HG03159 (cell line): ENCODE measurements around the gene CBR4.

ENCODE experiments used
- ATAC-seq: cut with Tn5 transposase; IDR thresholded peaks from one replicate; pipeline ENCODE4 v1.9.1; 2021; ENCODE audit warnings: mild to moderate bottlenecking, moderate library complexity; ENCODE audit not compliant: unreplicated experiment

The CBR4 gene

DNA sequence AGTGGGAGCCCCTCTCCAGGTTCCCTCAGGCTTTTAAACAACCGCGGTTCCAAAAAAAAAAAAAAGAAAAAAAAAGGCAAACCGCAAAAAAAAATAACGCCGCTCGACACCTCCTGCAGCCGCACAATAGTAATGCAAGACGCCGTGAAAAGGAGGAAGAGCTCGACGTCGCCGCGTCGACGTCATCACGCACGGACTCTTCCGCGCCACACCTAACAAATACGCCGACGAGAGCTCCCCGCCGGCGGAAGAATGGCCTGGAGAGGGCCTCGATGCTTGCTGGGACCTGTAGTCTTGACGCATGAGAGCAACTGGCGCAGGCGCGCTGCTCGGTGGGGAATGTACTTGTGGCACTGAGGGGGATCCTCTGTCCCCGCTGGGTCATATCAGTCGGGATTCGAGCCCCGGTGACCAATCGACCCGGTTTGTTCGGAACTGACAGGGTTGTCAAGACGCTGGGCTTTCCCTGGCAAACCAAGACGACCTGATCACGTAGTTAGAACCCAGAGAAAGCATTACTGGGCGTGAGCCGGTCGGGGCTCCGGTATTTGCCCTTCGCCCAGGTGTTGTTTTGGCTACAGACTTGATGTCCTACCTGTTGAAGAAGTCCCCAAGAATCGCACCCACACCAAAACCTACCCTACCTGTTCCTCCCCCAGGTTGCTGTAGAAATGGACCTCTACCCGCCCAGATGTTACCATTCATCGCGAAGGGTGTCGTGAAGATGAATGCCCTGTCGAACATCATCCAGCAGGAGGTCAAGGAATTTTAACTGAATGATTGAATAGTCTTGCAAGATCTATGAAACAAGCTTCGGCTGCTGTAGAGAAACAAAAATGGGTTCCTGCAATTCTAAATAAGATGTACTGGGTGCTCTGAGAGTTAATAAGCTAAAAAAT lies at the start of gene CBR4:
Gene CBR4 (minus strand): TSS at position 131 of the 899 bp plus-strand sequence. CDS start 166 bp downstream, outside the sequence.
- peak; percentile 97 for ATAC-seq

DNA sequence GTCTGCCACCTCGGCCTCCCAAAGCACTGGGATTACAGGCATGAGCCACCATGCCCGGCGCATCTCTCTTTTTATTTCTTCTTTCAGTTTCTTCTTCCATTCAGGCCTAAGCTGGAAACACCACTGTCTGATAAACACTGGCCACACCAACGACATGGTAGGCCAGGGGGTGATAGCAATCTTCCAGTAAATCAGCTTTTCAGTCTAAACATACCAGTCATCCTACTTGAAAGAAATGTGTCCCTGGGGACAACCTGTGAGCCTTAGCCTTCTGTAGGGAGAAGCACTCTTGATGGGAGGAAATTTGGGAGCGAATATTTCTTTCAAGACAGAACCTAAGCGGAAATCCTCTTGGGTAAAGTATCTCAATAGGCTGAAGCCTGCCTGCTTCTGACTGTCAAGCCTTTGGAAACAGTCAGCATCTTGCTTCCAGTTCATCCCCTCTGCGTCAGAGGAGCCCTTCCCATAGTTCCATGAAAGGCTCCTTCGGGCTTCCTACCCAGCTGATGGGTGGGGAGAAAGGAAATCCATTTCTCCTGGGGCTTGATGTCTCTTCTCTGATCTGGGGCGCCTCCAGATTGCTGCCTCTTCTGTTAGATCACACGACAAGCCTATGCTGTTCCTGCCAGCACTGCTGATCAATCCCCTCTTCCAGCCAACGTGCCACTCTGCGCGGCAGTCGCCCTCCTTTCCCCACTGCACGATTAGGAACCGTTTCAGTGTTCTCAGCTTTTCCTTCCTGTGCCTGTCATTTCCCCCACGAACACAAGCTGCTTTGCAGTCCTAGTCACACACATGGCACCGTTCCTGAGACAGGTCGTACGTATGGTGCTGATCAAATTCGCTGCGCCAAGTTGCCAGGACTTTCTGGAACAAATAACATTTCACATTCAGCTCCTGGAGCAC lies 49.5 kb upstream of the CBR4 start:
- ATAC-seq: no peak

- no peak for ATAC-seq
These were observed 48.3 kb upstream of the CBR4 start for GRCh38 chr4:169058312-169058711.

- peak; percentile 61 for ATAC-seq
These were observed 44.8 kb upstream of the CBR4 start for GRCh38 chr4:169054879-169055278.

DNA sequence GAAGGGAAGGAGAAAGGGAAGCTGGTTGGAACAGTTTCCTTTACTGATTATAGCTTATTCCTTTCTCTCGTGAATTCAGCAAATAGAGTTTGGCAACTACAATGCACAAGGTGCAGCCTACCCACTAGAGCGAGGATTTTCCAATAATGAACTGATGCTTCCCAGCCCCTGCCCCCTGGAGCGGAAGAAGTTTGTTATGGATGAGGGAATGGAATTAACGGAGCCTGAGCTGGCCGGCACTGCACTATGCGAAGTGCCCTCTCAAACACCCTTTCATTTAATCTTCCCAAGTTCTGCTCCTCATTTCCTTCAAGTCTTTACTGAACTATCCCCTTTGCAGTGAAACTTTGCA lies 42.5 kb upstream of the CBR4 start:
- ATAC-seq: no peak

GRCh38 chr4:169051761-169052593 lies 41.9 kb upstream of the CBR4 start:
- no peak for ATAC-seq

DNA sequence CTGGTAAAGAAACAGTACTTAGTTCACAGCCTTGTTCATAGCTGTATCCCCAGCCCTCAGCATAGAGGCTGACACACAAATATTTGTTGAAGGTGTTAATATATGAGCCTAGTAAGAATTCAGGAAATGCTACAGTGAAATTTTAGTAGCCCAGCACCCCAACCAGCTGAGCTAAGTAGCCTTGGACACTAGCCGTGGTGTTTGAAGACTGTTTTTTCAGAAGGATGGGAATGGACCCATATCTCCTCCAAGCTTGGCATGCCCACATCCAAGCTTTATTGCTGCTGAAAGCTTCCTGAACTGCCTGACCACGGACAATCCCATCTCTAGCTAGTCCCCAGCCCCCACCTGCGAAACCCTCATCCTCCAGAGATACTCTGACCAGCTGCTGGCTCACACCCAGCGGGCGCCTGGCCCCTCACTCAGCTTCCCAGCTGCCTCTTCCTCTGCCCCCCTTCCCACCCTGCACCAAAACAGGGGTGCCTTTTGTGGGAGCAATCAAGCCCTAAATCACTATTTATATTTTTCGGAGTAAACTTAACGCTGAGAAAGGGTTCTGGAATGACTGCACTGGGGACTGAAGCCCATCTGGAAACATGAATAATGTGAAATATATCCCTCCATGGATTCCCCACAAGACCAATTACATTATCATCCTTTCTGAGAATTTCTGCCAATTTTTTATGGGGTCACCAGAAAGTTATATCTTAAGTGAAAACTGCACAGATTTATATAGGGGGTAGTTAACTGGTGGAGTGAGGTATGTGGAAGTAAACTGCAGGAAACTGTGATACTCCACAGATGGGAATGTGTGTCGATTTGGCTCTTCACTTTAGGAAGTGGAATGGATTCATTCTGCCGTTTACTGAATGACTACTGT lies 41.1 kb upstream of the CBR4 start:
- ATAC-seq: no peak

- no peak for ATAC-seq
These were observed 40.2 kb upstream of the CBR4 start for GRCh38 chr4:169050284-169050683.

GRCh38 chr4:169048868-169049414 lies 38.9 kb upstream of the CBR4 start:
- no peak for ATAC-seq

GRCh38 chr4:169047956-169048355 lies 37.9 kb upstream of the CBR4 start:
- no peak for ATAC-seq

- no peak for ATAC-seq
These were observed 36.0 kb upstream of the CBR4 start for GRCh38 chr4:169045862-169046584.

DNA sequence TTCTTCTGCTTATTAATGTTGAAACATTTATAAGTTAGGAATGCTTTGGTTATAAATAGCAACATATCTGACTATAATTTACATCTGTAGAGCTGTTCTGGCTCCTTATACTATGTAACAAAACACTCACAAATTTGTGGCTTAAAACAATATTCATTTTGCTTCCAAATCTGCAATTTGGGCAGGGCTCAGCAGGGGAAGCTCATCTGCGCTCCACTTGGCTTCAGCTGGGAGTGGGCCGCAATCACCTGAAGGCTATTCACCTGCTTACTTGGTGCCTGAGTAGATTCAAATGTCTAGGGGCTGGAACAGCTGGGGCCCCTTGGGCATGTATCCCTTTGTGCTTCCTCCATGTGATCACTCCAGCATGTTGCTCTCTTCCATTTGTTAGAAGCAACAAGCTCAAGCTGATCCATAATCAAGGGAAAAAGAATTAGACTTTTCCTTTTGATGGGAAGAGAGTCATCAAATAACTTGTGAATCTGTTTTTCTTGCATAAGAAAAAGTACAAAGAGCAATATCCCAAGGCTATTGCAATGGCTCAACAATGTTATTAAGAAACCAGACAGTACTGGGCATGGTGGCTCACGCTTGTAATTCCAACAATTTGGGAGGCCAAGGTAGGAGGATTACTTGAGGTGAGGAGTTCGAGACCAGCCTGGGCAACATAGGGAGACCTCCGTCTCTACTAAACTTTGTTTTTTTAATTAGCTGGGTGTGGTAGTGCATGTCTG lies 34.8 kb upstream of the CBR4 start:
- no peak for ATAC-seq

- no peak for ATAC-seq
These were observed 32.6 kb upstream of the CBR4 start for GRCh38 chr4:169042608-169043007.

DNA sequence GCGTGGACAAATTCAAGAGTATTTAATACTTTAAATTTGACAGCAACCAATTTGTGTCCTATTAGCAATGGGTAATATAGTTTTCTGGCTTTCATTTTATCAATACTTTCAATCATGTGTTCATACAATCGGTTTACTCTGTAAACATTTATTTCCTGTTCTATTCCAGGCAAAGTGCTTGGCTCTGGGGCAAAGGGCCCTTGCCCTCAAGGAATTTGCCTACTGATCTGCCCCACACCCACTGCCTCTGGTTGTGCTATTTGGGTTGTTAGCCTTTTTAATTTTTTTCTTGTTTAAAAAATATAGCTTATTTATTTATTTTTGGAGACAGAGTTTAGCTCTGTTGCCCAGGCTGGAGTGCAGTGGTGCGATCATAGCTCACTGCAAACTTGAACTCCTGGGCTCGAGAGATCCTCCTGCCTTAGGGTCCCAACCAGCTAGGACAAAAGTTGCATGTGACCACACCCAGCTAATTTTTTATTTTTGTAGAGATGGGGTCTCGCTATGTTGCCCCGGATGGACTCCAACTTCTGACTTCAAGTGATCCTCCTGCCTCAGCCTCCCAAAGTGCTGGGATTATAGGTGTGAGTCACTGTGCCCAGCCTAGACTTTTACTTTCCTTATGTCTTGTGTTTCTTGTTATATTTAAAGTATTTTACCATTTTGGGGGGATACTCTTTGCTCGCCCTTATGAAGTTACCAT lies 30.7 kb upstream of the CBR4 start:
- ATAC-seq: no peak

DNA sequence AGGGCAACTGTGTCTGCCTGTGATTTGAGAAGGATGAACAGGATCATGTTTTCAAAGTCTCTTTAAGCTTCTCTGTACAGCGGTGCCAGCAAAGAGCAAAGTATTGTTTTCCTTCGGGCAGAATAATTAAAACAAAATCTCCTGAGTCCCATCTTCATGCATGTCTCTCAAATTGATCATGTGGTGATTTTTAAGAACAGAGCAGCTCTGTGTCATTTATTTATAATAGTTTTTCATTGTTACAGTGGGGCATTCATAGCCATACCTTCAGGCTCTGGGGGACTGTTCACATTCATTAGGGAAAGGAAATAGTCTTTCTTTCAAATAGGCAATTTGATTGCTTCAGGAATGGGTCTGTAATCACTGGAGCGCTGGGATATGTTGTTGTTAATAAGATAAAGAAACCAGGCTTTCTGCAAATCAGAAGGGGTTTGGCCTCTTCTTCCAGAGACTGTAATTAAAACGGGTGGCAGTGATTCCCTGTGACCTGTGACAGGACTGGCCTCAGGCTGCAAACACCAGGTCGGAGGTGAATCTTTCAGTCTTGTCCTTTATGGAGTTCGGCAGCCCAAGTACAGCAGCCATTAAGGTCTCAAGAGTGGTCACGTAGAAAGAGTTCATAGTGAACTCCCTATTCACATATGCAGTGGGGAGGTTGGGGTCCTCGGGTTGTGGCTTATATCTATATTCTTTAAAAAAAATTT lies 29.3 kb upstream of the CBR4 start:
- no peak for ATAC-seq

- ATAC-seq: no peak
These were observed 27.5 kb upstream of the CBR4 start for GRCh38 chr4:169037506-169037905.
